Spinal cord (tissue), 10 donors: Measurements from ENCODE around the gene ARL11. TPM values are rescaled to one million over a fixed set of nuclear protein-coding genes. Genes with fewer than 3 reads are reported as not detected.
"Not testable (repeated sequence)": the region's sequence is repeated elsewhere in the genome, so short reads cannot be mapped to it uniquely, and the experiment has no call there.

Experiments used
- DNase-seq, 6 donors: peaks; one replicate each; pipeline versions ENCODE4 v3.0.0 to v3.0.0-alpha.2; 2013 to 2015; ENCODE audit warnings: low spot score in 6 of 6, low read depth in 4 of 6
- H3K27ac ChIP-seq: one replicate; pipeline ENCODE4 v1.5.1; 2013; ENCODE audit warnings: low read depth, low read length, control low read depth
- H3K27me3 ChIP-seq: one replicate; pipeline ENCODE4 v1.6.1; 2013; ENCODE audit warnings: low read length; ENCODE audit not compliant: control insufficient read depth, insufficient read depth
- H3K36me3 ChIP-seq: one replicate; pipeline ENCODE4 v1.6.1; 2013; ENCODE audit warnings: low read length; ENCODE audit not compliant: control insufficient read depth, insufficient read depth
- H3K4me1 ChIP-seq: one replicate; pipeline ENCODE4 v1.6.1; 2013; ENCODE audit warnings: low read length; ENCODE audit not compliant: control insufficient read depth, insufficient read depth
- H3K4me3 ChIP-seq: one replicate; pipeline ENCODE4 v1.5.1; 2013; ENCODE audit warnings: low read depth, low read length, control low read depth
- H3K9me3 ChIP-seq: one replicate; pipeline ENCODE4 v1.6.1; 2013; ENCODE audit warnings: low read length; ENCODE audit not compliant: control insufficient read depth, insufficient read depth
- WGBS: methylation state at CpG from one replicate; pipeline ENCODE4 v1.1.5; 2013; ENCODE audit warnings: missing lambda C conversion rate; ENCODE audit not compliant: insufficient coverage; 5-methylcytosine and 5-hydroxymethylcytosine counted together
- long read RNA-seq, 4 donors: transcript quantifications; one replicate each; lab custom pipeline, GENCODE V29; 2026
- polyA plus RNA-seq, 2 donors: library from polyadenylated mRNA; unstranded; fragments of 120-200 nt; gene quantifications; one replicate each; pipeline ENCODE4 v1.2.1, GENCODE V29; 2013; ENCODE audit not compliant: insufficient read length in 2 of 2
- total RNA-seq, 2 donors: library from RNA; depleted of rRNA in 1 of 2; stranded (reverse); fragments of 120-200 nt in 1 of 2; fragments of >200 nt in 1 of 2; gene quantifications; one replicate each; pipeline versions ENCODE4 v1.2.3 to v1.2.4, GENCODE V29; 2013 to 2014
- donor health status: healthy.

Gene ARL11
- total RNA-seq = under 1 TPM; 0.44 to 0.79 TPM
- polyA plus RNA-seq = under 1 TPM; 0.24 to 0.32 TPM
- long read RNA-seq, donor 1 = 0 reads
- long read RNA-seq, donor 2 = 0 reads
- long read RNA-seq, donor 3, partial matches to known transcripts = 31 of 90 reads
- long read RNA-seq, donor 3, other reads (novel, unspliced or antisense) = 59 of 90 reads
- long read RNA-seq, donor 4, partial matches to known transcripts = 0 of 1 reads
- long read RNA-seq, donor 4, other reads (novel, unspliced or antisense) = 0 of 1 reads

DNA sequence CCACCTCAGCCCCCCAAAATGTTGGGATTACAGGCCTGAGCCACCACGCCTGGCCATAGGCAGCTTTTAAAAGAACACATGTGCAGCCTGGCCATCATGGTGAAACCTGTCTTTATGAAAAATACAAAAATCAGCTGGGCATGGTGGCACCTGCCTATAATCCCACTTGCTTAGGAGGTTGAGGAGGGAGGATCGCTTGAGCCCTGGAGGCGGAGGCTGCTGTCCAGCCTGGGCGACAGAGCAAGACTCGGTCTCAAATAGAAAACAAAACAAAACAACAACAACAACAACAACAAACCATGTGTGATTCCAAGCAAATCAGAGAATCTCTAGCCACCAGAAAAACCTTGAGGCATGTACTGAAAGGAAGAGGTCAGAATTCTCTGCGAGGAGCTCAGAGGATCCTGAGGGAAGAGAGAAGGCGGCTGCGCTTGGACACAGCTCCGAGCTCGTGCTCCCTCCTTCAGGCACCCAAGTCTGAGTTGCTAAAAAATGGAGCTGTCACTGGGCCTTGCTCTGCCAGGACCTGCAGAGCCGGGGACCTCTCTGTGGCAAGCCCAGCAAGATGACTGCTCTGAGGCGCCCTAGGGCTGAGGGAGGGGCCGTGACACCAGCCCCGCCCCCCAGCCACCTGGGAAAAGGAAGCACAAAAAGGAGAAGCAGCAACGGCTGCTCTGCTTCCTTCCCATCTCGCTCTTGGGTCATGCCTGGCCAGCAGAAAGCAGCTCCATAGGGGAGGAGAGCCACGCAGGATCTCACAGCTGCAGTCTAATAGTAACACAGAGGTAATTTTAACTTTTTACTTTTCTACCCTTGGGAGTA is at the start of gene ARL11:
TSS of gene ARL11 (plus strand) at position 677 of the 822 bp plus-strand sequence. CDS start 1,941 bp downstream, outside the sequence.
- Histone ChIP-seq H3K27ac (no peak within 1 kb of the TSS), H3K36me3 (no peaks in the 10 kb centered on the region), H3K27me3 (no peaks in the 10 kb centered on the region), H3K9me3 (no peaks in the 10 kb centered on the region), H3K4me1 (peaks cover 13% of the 10 kb centered on the region), H3K4me3 (no peak within 1 kb of the TSS)
- WGBS = 30% methylated on average over 11 of the region's 17 CpGs
- DNase-seq = no peak

DNA sequence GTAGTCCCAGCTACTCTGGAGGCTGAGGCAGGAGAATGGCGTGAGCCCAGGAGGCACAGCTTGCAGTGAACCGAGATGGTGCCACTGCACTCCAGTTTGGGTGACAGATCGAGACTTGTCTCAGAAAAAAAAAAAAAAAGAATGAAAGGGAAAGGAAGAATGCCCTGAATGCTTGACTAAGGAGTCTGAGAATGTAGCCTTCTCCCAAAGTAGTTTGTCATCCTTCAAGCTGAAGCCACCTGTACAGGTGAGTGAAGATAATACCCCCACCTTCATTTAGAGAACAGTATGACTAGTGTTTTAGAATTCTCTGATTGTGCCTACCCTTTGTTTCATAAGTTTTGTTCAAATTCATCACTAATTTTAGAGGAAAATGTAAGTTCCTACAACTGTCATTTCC is 48.8 kb upstream of the ARL11 start:
- Histone ChIP-seq H3K36me3 (peaks cover 12% of the 10 kb centered on the region), H3K27ac (no peak overlapping the region), H3K27me3 (no peaks in the 10 kb centered on the region), H3K4me3 (no peak overlapping the region), H3K9me3 (no peaks in the 10 kb centered on the region), H3K4me1 (no peaks in the 10 kb centered on the region)
- no peak for DNase-seq
- 96% methylated on average over 2 of the region's 3 CpGs for WGBS

DNA sequence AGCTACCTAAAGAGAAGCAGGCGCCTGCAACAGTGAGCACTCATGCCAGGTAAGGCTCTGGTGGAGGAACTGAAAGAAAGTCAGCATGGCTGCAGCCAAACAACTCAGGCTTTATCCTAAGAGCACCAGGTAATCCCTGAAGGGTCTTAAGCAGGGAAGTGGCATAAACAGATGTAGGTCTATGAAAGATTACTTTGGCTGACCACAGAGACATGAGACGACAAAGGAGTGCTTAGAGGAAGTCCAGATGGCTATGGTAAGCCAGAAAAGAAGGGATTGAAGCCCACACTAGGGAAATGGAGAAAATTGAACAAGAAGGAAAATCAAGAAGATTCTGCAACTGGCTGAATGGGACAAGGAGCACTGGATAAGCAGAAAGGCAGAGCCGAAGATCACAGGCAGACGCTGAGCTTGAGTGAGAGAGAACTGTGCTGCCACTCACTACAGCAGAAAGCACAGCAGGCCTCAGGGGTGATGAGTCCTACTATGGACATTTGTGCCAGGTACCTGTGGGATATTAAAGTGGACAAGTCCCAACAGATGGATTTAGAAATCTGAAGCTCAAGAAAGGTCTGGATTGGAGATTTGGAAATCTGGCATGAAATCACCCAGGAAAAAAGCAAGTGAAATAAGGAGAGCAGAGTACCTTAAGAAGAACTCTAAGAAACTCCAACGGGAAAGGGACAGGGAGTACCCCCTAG is 47.2 kb upstream of the ARL11 start:
- Histone ChIP-seq H3K36me3 (peaks cover 12% of the 10 kb centered on the region), H3K27me3 (no peaks in the 10 kb centered on the region), H3K27ac (no peak overlapping the region), H3K9me3 (no peaks in the 10 kb centered on the region), H3K4me3 (no peak overlapping the region), H3K4me1 (peaks cover 4% of the 10 kb centered on the region)
- DNase-seq = no peak
- WGBS = 88% methylated on average over 5 of the region's 5 CpGs

DNA sequence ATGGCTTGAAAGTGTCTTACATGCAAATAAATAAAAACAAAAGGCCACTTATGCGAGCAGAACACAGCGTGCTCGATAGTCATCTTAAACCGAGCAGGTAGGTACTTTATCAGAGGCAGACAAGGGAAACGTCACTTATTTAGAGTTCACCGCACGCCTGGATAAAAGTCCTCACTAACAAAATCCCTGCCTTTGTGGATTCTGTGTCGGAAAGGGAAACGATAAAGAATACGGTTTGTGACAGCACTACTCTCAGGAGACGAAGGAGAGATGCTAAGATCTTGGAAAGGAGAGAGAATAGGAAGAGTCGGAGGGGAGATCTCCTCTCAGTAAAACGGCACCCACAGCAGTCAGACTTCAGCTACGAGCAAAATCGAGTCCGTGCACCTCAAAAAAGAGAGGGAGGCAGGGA is 43.5 kb upstream of the ARL11 start:
- H3K27ac ChIP-seq = peak overlapping the region; percentile 57
- no peaks in the 10 kb centered on the region for H3K27me3 ChIP-seq
- no peaks in the 10 kb centered on the region for H3K9me3 ChIP-seq
- peak overlapping the region; percentile 73 for H3K4me3 ChIP-seq
- peaks cover 4% of the 10 kb centered on the region for H3K4me1 ChIP-seq
- WGBS = 0% methylated on average over 12 of the region's 16 CpGs
- peaks cover 4% of the 10 kb centered on the region for H3K36me3 ChIP-seq
- peak in 5 of 6 donors; percentile 15 to 63 (median 18) for DNase-seq

DNA sequence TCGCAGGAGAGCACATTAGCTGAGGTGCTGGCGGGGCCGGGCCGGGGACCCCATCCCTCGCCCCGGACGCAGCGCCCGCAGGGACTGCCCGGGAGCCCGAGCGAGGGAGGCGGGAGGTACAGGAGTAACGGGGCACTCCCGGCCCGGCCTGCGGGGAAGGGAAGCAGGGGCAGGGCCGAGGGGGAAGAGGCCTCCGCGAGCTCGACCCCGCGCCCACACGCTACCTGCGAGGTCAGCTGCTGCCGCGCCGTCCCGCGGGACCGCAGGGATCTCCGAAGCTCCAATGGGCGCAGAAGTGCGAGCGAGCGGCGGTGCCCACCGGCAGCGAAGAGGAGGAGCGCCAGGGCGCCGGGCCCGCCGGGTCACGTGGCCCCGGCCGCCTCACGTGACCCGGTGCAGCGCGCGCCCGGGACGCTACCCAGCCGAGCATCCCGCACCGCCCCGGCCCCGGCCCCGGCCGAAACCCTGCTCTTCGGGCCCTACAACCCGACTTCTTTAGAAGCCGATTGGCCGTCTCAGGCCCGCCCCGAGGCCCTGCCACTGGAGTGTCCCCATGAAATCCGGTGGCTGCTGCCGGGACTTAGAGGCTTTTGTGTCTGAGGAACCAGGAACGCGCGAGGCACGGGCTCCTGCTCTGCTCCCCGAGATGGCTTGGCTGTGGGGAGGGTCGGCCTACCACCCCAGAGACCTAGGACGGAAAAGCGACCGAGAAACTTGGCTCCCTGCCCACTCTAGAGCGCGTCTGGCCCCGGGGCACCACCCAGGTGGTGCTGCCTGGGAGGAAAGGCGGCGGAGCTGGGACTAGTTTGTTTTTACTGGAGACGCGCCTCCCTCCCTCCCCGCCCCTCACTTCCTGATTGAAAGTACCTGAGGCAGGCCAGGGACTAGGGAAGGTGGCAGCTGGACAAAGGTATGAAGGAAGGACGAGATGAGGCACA is 42.8 kb upstream of the ARL11 start, which contains the start of gene RCBTB1:
TSS of gene RCBTB1 (minus strand) at position 339 of the 938 bp plus-strand sequence. CDS start 18,279 bp downstream, outside the sequence.
- Histone ChIP-seq H3K9me3 (no peaks in the 10 kb centered on the region), H3K27me3 (no peaks in the 10 kb centered on the region), H3K27ac (peak within 1 kb of the TSS; percentile 67), H3K4me1 (peaks cover 4% of the 10 kb centered on the region), H3K36me3 (no peaks in the 10 kb centered on the region), H3K4me3 (peak within 1 kb of the TSS; percentile 73)
- under 1% methylated on average over 87 of the region's 87 CpGs for WGBS
- DNase-seq = peak; percentile 40 to 92 (median 64)

DNA sequence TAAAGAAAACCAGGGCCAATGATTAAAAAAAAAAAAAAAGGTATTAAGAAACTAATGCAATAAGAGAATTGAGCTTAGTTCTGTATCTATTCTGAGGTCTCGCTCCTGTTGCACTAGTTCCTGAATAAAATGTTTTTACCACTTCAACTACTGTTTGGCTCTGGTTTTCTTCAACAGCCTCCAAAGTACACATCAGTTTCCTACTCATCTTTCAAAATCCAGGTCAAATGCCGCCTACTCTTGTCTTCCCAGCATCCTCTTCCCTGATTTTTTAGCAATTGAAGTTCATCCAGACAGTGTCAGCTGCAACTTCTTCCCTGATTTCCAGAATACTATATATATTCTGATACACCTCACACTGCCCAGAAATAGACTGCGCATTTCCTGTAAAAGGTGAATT is 41.6 kb upstream of the ARL11 start:
- DNase-seq = no peak
- H3K36me3 ChIP-seq = no peaks in the 10 kb centered on the region
- H3K4me1 ChIP-seq = peaks cover 4% of the 10 kb centered on the region
- no peaks in the 10 kb centered on the region for H3K27me3 ChIP-seq
- WGBS = 100% methylated on average over 2 of the region's 3 CpGs
- H3K4me3 ChIP-seq = no peak overlapping the region
- H3K9me3 ChIP-seq = no peaks in the 10 kb centered on the region
- H3K27ac ChIP-seq = no peak overlapping the region

DNA sequence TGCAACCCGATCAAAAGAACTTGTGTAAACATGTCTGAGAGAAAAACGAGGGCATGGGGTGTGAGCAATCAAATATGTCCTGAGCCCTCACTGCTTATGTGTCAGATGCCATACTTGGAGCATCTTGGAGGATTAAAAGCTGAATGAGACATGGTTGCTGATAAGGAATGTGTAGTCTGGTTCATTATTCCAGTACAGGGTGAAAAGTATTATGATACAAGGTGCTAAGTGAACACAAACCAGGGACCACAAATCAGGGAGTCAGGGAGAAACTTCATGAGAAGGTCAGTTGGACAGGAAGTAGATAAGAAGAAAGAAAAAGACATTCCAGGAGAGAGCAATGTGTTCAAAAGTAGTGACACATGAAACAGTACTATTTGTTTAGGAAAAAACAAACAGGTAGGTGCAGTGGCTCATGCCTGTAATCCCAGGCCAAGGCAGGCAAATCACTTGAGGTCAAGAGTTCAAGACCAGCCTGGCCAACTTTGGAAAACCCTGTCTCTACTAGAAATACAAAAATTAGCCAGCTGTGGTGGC is 40.9 kb upstream of the ARL11 start:
- Histone ChIP-seq H3K36me3 (no peaks in the 10 kb centered on the region), H3K27me3 (no peaks in the 10 kb centered on the region), H3K27ac (no peak overlapping the region), H3K9me3 (no peaks in the 10 kb centered on the region), H3K4me3 (no peak overlapping the region), H3K4me1 (peaks cover 4% of the 10 kb centered on the region)
- no peak for DNase-seq
- WGBS = 74% methylated on average over 2 of the region's 2 CpGs

DNA sequence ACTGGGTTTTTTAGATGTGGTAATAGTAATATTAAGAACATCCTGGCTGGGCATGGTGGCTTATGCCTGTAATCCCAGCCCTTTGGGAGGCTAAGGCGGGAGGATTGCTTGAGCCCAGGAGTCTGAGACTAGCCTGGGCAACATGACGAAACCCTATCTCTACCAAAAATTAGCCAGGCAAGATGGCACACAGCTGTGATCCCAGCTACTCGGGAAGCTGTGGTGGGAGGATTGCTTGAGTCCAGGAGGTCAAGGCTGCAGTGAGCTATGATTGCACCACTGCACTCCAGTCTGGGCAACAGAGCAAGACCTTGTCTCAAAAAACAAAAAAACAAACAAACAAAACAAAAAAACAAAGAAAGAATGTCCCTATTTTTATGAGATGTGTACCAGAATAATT is 37.6 kb upstream of the ARL11 start:
- not testable (repeated sequence) for H3K27me3 ChIP-seq, DNase-seq, H3K27ac ChIP-seq, H3K4me1 ChIP-seq, H3K36me3 ChIP-seq, H3K9me3 ChIP-seq, H3K4me3 ChIP-seq
- WGBS = 88% methylated on average over 2 of the region's 3 CpGs
